ENCODE measurements around the gene CFAP69. TPM values are rescaled to one million over a fixed set of nuclear protein-coding genes. Genes with fewer than 3 reads are reported as not detected.

Gene CFAP69
- total RNA-seq, 6 experiments from 2014 or later = 0.71 to 2.4 (median 1.2) TPM

- Mint-ChIP-seq H3K27ac (no peak overlapping the region), H3K36me3 (ENCODE audit: low read depth) (no peaks in the 10 kb centered on the region), H3K9me3 (no peaks in the 10 kb centered on the region), H3K27me3 (ENCODE audit: insufficient read depth) (no peaks in the 10 kb centered on the region; the same call in 1 of the 2 replicates), H3K4me3 (no peak overlapping the region), H3K4me1 (ENCODE audit: low read depth) (peaks cover 21% of the 10 kb centered on the region)
- no peak for DNase-seq
- no peak for TF ChIP-seq CTCF (IDR thresholded peaks at IDR 0.05)
Observed at GRCh38 chr7:90225601-90226000, 19.4 kb upstream of the CFAP69 start.

GRCh38 chr7:90227259-90227658 lies 17.7 kb upstream of the CFAP69 start:
- no peak for DNase-seq
- H3K9me3 Mint-ChIP-seq = no peaks in the 10 kb centered on the region
- H3K4me1 Mint-ChIP-seq (ENCODE audit: low read depth) = peaks cover 19% of the 10 kb centered on the region
- no peaks in the 10 kb centered on the region; the same call in 1 of the 2 replicates for H3K27me3 Mint-ChIP-seq (ENCODE audit: insufficient read depth)
- no peak overlapping the region for H3K27ac Mint-ChIP-seq
- no peak overlapping the region for H3K4me3 Mint-ChIP-seq
- H3K36me3 Mint-ChIP-seq (ENCODE audit: low read depth) = no peaks in the 10 kb centered on the region
- no peak for TF ChIP-seq CTCF (IDR thresholded peaks at IDR 0.05)

- H3K27ac Mint-ChIP-seq = no peak overlapping the region
- no peak overlapping the region for H3K4me3 Mint-ChIP-seq
- no peaks in the 10 kb centered on the region for H3K4me1 Mint-ChIP-seq (ENCODE audit: low read depth)
- no peak for DNase-seq
- no peaks in the 10 kb centered on the region for H3K36me3 Mint-ChIP-seq (ENCODE audit: low read depth)
- H3K9me3 Mint-ChIP-seq = no peaks in the 10 kb centered on the region
- no peaks in the 10 kb centered on the region for H3K27me3 Mint-ChIP-seq (ENCODE audit: insufficient read depth)
- no peak for TF ChIP-seq CTCF (IDR thresholded peaks at IDR 0.05)
Observed at GRCh38 chr7:90229682-90230081, 15.3 kb upstream of the CFAP69 start.

- Mint-ChIP-seq H3K27ac (no peak overlapping the region), H3K4me3 (no peak overlapping the region), H3K27me3 (ENCODE audit: insufficient read depth) (no peaks in the 10 kb centered on the region), H3K9me3 (no peaks in the 10 kb centered on the region), H3K4me1 (ENCODE audit: low read depth) (no peaks in the 10 kb centered on the region), H3K36me3 (ENCODE audit: low read depth) (no peaks in the 10 kb centered on the region)
- no peak for DNase-seq
- TF ChIP-seq CTCF (IDR thresholded peaks at IDR 0.05) = no peak
Observed at GRCh38 chr7:90230834-90231233, 14.1 kb upstream of the CFAP69 start.

- no peaks in the 10 kb centered on the region for H3K9me3 Mint-ChIP-seq
- no peaks in the 10 kb centered on the region for H3K4me1 Mint-ChIP-seq (ENCODE audit: low read depth)
- H3K4me3 Mint-ChIP-seq = no peak overlapping the region
- DNase-seq = no peak
- H3K27ac Mint-ChIP-seq = no peak overlapping the region
- no peak for TF ChIP-seq CTCF (IDR thresholded peaks at IDR 0.05)
- no peaks in the 10 kb centered on the region for H3K27me3 Mint-ChIP-seq (ENCODE audit: insufficient read depth)
- H3K36me3 Mint-ChIP-seq (ENCODE audit: low read depth) = no peaks in the 10 kb centered on the region
Observed at GRCh38 chr7:90231304-90231703, 13.7 kb upstream of the CFAP69 start.

GRCh38 chr7:90232430-90232829 lies 12.5 kb upstream of the CFAP69 start:
- H3K27ac Mint-ChIP-seq = no peak overlapping the region
- H3K27me3 Mint-ChIP-seq (ENCODE audit: insufficient read depth) = no peaks in the 10 kb centered on the region
- H3K36me3 Mint-ChIP-seq (ENCODE audit: low read depth) = no peaks in the 10 kb centered on the region
- no peak for TF ChIP-seq CTCF (IDR thresholded peaks at IDR 0.05)
- no peaks in the 10 kb centered on the region for H3K9me3 Mint-ChIP-seq
- DNase-seq = no peak
- no peak overlapping the region for H3K4me3 Mint-ChIP-seq
- no peaks in the 10 kb centered on the region for H3K4me1 Mint-ChIP-seq (ENCODE audit: low read depth)
